ENCODE measurements around the gene LCMT1. TPM values are rescaled to one million over a fixed set of nuclear protein-coding genes. Genes with fewer than 3 reads are reported as not detected.

Gene LCMT1
- total and polyA plus RNA-seq, 9 of the 15 experiments (the other 6 are each of a cell fraction or from before 2014, with no cell fraction given), result 20.0 to 42.8 (median 32.3) TPM

DNA sequence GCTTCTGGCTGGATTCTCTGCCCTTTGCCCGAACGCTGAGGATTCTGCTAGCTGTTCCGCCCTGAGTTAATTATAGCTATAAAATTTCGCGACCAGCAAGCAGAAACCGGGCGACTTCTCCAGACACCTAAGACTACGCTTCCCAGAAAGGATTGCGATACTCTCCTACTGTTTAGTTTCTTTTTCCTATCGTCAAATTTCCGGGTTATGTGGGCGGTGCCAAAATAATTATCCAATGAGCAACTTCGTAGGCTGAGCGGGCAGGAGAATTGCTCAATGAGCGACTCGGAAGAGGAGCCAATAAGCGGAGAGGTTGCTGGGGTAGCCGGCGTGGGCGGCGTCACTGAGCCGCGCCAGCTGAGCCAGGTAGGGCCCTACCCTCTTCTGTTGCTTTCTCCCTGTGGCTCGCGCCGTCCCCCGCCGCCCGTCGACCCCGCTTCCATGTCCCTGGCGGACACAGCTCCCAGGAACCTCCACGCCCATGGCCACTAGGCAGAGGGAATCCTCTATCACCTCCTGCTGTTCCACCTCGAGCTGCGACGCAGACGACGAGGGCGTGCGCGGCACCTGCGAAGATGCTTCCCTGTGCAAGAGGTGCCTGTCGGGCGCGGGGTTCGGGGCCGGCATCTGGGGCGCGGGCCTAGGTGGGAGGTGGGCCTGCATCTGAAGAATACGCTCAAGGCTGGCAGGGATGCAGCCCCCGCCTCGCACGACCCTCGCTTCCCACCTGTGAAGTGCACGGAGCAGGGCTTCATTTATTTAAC is at the start of gene LCMT1 (continued):
- TF ChIP-seq ARHGAP35 (IDR thresholded peaks at IDR 0.05; ENCODE audit: partially characterized antibody), result no peak
- no peak for TF ChIP-seq ZNF263 (CRISPR knock-in tag; IDR thresholded peaks at IDR 0.05; ENCODE audit: borderline replicate concordance)
- TF ChIP-seq TBL1XR1 (IDR thresholded peaks at IDR 0.05; ENCODE audit: low read length in 2 of 2), result no peak
- TF ChIP-seq GATA2 (CRISPR knock-in tag; IDR thresholded peaks at IDR 0.05), result no peak
- TF ChIP-seq TAF7 (tag; IDR thresholded peaks at IDR 0.05), result no peak
- TF ChIP-seq, protein P1, sequence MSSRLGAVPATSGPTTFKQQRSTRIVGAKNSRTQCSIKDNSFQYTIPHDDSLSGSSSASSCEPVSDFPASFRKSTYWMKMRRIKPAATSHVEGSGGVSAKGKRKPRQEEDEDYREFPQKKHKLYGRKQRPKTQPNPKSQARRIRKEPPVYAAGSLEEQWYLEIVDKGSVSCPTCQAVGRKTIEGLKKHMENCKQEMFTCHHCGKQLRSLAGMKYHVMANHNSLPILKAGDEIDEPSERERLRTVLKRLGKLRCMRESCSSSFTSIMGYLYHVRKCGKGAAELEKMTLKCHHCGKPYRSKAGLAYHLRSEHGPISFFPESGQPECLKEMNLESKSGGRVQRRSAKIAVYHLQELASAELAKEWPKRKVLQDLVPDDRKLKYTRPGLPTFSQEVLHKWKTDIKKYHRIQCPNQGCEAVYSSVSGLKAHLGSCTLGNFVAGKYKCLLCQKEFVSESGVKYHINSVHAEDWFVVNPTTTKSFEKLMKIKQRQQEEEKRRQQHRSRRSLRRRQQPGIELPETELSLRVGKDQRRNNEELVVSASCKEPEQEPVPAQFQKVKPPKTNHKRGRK (tag; IDR thresholded peaks at IDR 0.05), result no peak
- no peak for TF ChIP-seq PHTF2 (CRISPR knock-in tag; IDR thresholded peaks at IDR 0.05)
- TF ChIP-seq, protein P2, sequence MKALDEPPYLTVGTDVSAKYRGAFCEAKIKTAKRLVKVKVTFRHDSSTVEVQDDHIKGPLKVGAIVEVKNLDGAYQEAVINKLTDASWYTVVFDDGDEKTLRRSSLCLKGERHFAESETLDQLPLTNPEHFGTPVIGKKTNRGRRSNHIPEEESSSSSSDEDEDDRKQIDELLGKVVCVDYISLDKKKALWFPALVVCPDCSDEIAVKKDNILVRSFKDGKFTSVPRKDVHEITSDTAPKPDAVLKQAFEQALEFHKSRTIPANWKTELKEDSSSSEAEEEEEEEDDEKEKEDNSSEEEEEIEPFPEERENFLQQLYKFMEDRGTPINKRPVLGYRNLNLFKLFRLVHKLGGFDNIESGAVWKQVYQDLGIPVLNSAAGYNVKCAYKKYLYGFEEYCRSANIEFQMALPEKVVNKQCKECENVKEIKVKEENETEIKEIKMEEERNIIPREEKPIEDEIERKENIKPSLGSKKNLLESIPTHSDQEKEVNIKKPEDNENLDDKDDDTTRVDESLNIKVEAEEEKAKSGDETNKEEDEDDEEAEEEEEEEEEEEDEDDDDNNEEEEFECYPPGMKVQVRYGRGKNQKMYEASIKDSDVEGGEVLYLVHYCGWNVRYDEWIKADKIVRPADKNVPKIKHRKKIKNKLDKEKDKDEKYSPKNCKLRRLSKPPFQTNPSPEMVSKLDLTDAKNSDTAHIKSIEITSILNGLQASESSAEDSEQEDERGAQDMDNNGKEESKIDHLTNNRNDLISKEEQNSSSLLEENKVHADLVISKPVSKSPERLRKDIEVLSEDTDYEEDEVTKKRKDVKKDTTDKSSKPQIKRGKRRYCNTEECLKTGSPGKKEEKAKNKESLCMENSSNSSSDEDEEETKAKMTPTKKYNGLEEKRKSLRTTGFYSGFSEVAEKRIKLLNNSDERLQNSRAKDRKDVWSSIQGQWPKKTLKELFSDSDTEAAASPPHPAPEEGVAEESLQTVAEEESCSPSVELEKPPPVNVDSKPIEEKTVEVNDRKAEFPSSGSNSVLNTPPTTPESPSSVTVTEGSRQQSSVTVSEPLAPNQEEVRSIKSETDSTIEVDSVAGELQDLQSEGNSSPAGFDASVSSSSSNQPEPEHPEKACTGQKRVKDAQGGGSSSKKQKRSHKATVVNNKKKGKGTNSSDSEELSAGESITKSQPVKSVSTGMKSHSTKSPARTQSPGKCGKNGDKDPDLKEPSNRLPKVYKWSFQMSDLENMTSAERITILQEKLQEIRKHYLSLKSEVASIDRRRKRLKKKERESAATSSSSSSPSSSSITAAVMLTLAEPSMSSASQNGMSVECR (CRISPR knock-in tag; IDR thresholded peaks at IDR 0.05), result peak; percentile 92
- 0 out of 2 replicates have a peak, but pooled peaks have one; percentile 53 for TF ChIP-seq ATF1 (CRISPR knock-in tag; IDR thresholded peaks at IDR 0.05)
- peak; percentile 94 for TF ChIP-seq ATF1 (tag; IDR thresholded peaks at IDR 0.05)
- no peak for TF ChIP-seq PTTG1 (tag; IDR thresholded peaks at IDR 0.05; ENCODE audit: low read depth)
- peak; percentile 68; the same call in 1 of the 2 replicates for TF ChIP-seq ATF7 (IDR thresholded peaks at IDR 0.05)
- TF ChIP-seq SPI1 (IDR thresholded peaks at IDR 0.05; ENCODE audit: borderline replicate concordance, low read depth, low read length), result no peak
- no peak for TF ChIP-seq SREBF1 (IDR thresholded peaks at IDR 0.05; ENCODE audit: borderline replicate concordance, low read depth, low read length)
- TF ChIP-seq NONO (IDR thresholded peaks at IDR 0.05; ENCODE audit: low read depth in 2 of 2, low read length in 1 of 2), result no peak
- no peak for TF ChIP-seq HNRNPUL1 (IDR thresholded peaks at IDR 0.05; ENCODE audit: low read length)
- 0 out of 2 replicates have a peak, but pooled peaks have one; percentile 60 for TF ChIP-seq CBFB (CRISPR knock-in tag; IDR thresholded peaks at IDR 0.05)
- TF ChIP-seq, protein P3, sequence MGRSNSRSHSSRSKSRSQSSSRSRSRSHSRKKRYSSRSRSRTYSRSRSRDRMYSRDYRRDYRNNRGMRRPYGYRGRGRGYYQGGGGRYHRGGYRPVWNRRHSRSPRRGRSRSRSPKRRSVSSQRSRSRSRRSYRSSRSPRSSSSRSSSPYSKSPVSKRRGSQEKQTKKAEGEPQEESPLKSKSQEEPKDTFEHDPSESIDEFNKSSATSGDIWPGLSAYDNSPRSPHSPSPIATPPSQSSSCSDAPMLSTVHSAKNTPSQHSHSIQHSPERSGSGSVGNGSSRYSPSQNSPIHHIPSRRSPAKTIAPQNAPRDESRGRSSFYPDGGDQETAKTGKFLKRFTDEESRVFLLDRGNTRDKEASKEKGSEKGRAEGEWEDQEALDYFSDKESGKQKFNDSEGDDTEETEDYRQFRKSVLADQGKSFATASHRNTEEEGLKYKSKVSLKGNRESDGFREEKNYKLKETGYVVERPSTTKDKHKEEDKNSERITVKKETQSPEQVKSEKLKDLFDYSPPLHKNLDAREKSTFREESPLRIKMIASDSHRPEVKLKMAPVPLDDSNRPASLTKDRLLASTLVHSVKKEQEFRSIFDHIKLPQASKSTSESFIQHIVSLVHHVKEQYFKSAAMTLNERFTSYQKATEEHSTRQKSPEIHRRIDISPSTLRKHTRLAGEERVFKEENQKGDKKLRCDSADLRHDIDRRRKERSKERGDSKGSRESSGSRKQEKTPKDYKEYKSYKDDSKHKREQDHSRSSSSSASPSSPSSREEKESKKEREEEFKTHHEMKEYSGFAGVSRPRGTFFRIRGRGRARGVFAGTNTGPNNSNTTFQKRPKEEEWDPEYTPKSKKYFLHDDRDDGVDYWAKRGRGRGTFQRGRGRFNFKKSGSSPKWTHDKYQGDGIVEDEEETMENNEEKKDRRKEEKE (IDR thresholded peaks at IDR 0.05; ENCODE audit: borderline replicate concordance in 1 of 2, control insufficient read depth in 1 of 2, low read depth in 2 of 2, low read length in 1 of 2), result no peak
- 0 out of 2 replicates have a peak, but pooled peaks have one; percentile 26 for TF ChIP-seq CHD2 (IDR thresholded peaks at IDR 0.05; ENCODE audit: low read depth, low read length)
- peak; percentile 92 for TF ChIP-seq GABPA (tag; conservative IDR thresholded peaks at IDR 0.05; ENCODE audit: low read depth)

Measured in K562 (cell line).